GM19025 (cell line): ENCODE data around the gene A1CF.
"Not testable (repeated sequence)": the region's sequence is repeated elsewhere in the genome, so short reads cannot be mapped to it uniquely, and the experiment has no call there.

Experiments
- ATAC-seq: cut with Tn5 transposase; IDR thresholded peaks from one replicate; pipeline ENCODE4 v1.9.1; 2021; ENCODE audit warnings: mild to moderate bottlenecking, low read depth, moderate library complexity; ENCODE audit not compliant: unreplicated experiment

Gene A1CF

GRCh38 chr10:50796693-50797092 lies 88.7 kb downstream of the A1CF start:
- ATAC-seq: no peak

DNA sequence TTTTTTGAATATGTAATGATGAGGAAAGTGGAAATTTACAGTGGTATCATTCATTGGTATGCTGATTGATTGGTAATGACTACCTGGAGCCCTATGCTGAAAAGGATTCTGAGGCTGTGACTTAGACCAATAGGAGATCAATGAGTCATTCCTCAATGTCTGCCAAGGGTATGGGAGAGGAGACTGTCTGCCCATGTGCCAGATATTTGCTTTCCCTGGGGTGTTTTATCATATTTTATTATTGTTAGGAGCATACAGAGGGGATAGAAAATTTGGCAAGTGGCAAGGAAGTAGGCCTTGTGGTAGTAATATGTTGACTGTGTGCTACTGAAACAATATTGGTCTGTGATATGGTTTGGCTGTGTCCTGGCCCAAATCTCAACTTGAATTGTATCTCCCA lies 90.9 kb downstream of the A1CF start:
- no peak for ATAC-seq

- ATAC-seq: no peak
Observed at GRCh38 chr10:50788951-50789945, 96.2 kb downstream of the A1CF start.

- not testable (repeated sequence) for ATAC-seq
Observed at GRCh38 chr10:50787962-50788361, 97.5 kb downstream of the A1CF start.

DNA sequence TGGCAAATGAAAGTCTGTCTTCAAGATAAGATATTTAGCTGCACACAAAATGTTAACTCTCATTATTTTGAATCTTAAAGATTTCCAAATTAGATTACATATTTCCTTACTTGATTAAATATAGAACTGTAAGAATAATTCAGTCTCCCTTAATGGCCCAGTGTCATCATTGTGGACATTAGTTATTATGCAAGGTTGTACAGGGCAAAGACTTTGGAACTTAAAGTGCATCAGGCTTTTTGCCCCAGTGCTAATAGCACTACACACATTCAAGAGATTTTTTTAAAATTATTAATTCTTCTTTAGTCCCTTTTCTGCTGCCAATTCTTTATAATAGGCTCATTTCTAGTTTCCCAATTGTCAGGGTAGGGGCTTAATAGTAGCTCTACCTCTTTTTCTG lies 103.4 kb downstream of the A1CF start:
- ATAC-seq: not testable (repeated sequence)

DNA sequence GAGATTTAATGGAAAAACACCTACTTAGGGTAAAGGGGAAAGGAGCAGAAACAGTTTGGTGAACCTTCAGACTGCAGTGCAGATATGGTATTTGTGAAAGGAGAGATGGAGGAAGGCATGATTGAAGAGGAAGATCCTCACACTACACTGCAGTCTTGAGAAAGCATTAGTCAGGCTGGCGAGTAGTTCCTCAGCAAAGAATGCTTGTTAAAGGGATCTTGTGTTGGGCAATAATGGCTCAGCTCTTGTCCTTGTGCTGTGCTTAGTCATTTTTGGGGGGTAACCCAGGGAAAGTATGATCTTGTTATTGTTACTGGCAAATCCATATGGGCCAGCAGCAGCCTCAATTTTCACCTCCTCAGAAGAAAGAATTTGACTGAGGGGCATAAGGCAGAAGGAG lies 105.4 kb downstream of the A1CF start:
- not testable (repeated sequence) for ATAC-seq

DNA sequence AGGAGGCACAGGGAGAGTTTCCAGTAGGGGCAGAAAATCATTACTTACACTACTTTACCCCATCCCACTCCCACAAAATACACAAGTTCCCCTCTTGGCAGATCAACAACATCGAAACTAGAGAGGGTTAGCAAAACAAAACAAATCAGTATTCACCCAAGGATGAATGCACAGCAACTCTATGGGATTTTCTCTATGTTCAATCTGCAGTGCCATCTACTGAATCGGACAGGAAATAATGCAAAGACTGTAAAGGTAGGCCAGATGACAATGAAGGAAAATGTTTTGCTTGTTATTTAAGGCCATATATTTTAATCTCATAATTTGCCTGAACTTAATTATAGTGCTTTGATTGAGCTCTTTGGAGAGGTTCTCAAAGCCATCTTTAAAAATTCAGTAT lies 110.6 kb downstream of the A1CF start:
- not testable (repeated sequence) for ATAC-seq

GRCh38 chr10:50772042-50772441 lies 113.4 kb downstream of the A1CF start:
- ATAC-seq: not testable (repeated sequence)

- ATAC-seq: not testable (repeated sequence)
Observed at GRCh38 chr10:50766774-50767513, 118.5 kb downstream of the A1CF start.
